ENCODE results near the gene CLEC1A.

- TF ChIP-seq, protein P1, sequence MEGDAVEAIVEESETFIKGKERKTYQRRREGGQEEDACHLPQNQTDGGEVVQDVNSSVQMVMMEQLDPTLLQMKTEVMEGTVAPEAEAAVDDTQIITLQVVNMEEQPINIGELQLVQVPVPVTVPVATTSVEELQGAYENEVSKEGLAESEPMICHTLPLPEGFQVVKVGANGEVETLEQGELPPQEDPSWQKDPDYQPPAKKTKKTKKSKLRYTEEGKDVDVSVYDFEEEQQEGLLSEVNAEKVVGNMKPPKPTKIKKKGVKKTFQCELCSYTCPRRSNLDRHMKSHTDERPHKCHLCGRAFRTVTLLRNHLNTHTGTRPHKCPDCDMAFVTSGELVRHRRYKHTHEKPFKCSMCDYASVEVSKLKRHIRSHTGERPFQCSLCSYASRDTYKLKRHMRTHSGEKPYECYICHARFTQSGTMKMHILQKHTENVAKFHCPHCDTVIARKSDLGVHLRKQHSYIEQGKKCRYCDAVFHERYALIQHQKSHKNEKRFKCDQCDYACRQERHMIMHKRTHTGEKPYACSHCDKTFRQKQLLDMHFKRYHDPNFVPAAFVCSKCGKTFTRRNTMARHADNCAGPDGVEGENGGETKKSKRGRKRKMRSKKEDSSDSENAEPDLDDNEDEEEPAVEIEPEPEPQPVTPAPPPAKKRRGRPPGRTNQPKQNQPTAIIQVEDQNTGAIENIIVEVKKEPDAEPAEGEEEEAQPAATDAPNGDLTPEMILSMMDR (IDR thresholded peaks at IDR 0.05; ENCODE audit: poor library complexity, severe bottlenecking): no peak
- no peak for TF ChIP-seq POLR2AphosphoS5 (IDR thresholded peaks at IDR 0.05)
- no peak for TF ChIP-seq MXI1 (conservative IDR thresholded peaks at IDR 0.05; ENCODE audit: poor library complexity, severe bottlenecking)
- TF ChIP-seq, protein P2, sequence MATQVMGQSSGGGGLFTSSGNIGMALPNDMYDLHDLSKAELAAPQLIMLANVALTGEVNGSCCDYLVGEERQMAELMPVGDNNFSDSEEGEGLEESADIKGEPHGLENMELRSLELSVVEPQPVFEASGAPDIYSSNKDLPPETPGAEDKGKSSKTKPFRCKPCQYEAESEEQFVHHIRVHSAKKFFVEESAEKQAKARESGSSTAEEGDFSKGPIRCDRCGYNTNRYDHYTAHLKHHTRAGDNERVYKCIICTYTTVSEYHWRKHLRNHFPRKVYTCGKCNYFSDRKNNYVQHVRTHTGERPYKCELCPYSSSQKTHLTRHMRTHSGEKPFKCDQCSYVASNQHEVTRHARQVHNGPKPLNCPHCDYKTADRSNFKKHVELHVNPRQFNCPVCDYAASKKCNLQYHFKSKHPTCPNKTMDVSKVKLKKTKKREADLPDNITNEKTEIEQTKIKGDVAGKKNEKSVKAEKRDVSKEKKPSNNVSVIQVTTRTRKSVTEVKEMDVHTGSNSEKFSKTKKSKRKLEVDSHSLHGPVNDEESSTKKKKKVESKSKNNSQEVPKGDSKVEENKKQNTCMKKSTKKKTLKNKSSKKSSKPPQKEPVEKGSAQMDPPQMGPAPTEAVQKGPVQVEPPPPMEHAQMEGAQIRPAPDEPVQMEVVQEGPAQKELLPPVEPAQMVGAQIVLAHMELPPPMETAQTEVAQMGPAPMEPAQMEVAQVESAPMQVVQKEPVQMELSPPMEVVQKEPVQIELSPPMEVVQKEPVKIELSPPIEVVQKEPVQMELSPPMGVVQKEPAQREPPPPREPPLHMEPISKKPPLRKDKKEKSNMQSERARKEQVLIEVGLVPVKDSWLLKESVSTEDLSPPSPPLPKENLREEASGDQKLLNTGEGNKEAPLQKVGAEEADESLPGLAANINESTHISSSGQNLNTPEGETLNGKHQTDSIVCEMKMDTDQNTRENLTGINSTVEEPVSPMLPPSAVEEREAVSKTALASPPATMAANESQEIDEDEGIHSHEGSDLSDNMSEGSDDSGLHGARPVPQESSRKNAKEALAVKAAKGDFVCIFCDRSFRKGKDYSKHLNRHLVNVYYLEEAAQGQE (IDR thresholded peaks at IDR 0.05; ENCODE audit: borderline replicate concordance): no peak
- no peak for TF ChIP-seq EZH2 (IDR thresholded peaks at IDR 0.05; ENCODE audit: borderline replicate concordance, insufficient read depth, low read length, poor library complexity, severe bottlenecking)
- no peak for TF ChIP-seq RAD21 (conservative IDR thresholded peaks at IDR 0.05)
Measured at GRCh38 chr12:10131111-10131690, 32.4 kb upstream of the CLEC1A start.
